ENCODE measurements around the gene MAGEB16.

Gene MAGEB16

GRCh38 chrX:35798042-35798441 is at the start of gene MAGEB16:
Gene MAGEB16 (plus strand): TSS chrX:35798342. CDS start chrX:35802197, 3,855 bp downstream.
- no peak for DNase-seq (ENCODE audit: low read depth)

- DNase-seq (ENCODE audit: low read depth) = no peak
Observed at GRCh38 chrX:35773958-35774564, 24.1 kb upstream of the MAGEB16 start.

GRCh38 chrX:35785075-35785474 is 13.1 kb upstream of the MAGEB16 start:
- DNase-seq (ENCODE audit: low read depth) = no peak

GRCh38 chrX:35786271-35786670 is 11.9 kb upstream of the MAGEB16 start:
- no peak for DNase-seq (ENCODE audit: low read depth)

- DNase-seq (ENCODE audit: low read depth) = no peak
Observed at GRCh38 chrX:35787867-35788266, 10.3 kb upstream of the MAGEB16 start.

- no peak for DNase-seq (ENCODE audit: low read depth)
Observed at GRCh38 chrX:35800474-35800873, 2.3 kb downstream of the MAGEB16 start.

GRCh38 chrX:35809781-35810180 is 11.6 kb downstream of the MAGEB16 start:
- no peak for DNase-seq (ENCODE audit: low read depth)

- DNase-seq (ENCODE audit: low read depth) = no peak
Observed at GRCh38 chrX:35819241-35819640, 21.1 kb downstream of the MAGEB16 start.

GRCh38 chrX:35826503-35826902 is 28.4 kb downstream of the MAGEB16 start:
- no peak for DNase-seq (ENCODE audit: low read depth)

GRCh38 chrX:35829501-35829900 is 31.4 kb downstream of the MAGEB16 start:
- no peak for DNase-seq (ENCODE audit: low read depth)

GRCh38 chrX:35841872-35842271 is 43.7 kb downstream of the MAGEB16 start:
- no peak for DNase-seq (ENCODE audit: low read depth)

- no peak for DNase-seq (ENCODE audit: low read depth)
Observed at GRCh38 chrX:35842674-35843073, 44.5 kb downstream of the MAGEB16 start.

GRCh38 chrX:35847736-35848135 is 49.6 kb downstream of the MAGEB16 start:
- DNase-seq (ENCODE audit: low read depth) = no peak

Data from T-helper 22 cell (primary cell).